SU-DHL-6 (cell line): ENCODE results near the gene CCDC116.

Source experiments
- H2AFZ ChIP-seq: fragments of 200-600 bp; sonication (generic); 2 replicates; pipeline ENCODE4 v1.6.1; 2014; ENCODE audit warnings: low read depth, mild to moderate bottlenecking, moderate library complexity, mixed read lengths, antibody characterized with exemption, low read length; ENCODE audit not compliant: severe bottlenecking
- H3F3A ChIP-seq: fragments of 200-600 bp; shearing (Covaris generic); 2 replicates; pipeline ENCODE4 v1.6.0; 2016; ENCODE audit warnings: antibody characterized with exemption, mild to moderate bottlenecking; ENCODE audit not compliant: insufficient read depth
- H3K27ac ChIP-seq: fragments of 200-600 bp; sonication (generic); 2 replicates; pipeline ENCODE4 v1.5.1; 2016; ENCODE audit warnings: low read depth, mild to moderate bottlenecking, low read length, moderate library complexity, mixed read lengths
- H3K27me3 ChIP-seq: fragments of 200-600 bp; sonication (generic), shearing (Covaris generic); 2 replicates; pipeline ENCODE4 v1.6.0; 2014; ENCODE audit warnings: mild to moderate bottlenecking, low read length
- H3K36me3 ChIP-seq: fragments of 200-600 bp; sonication (generic); 2 replicates; pipeline ENCODE4 v1.6.1; 2014; ENCODE audit warnings: mild to moderate bottlenecking, low read length, mixed read lengths
- H3K4me2 ChIP-seq: fragments of 300-600, 200-600 bp; shearing (Covaris generic), sonication (generic); 2 replicates; pipeline ENCODE4 v1.6.0; 2014; ENCODE audit warnings: low read length, low read depth, mild to moderate bottlenecking; ENCODE audit not compliant: poor library complexity, severe bottlenecking
- H3K4me3 ChIP-seq: fragments of 200-600 bp; sonication (generic); 2 replicates; pipeline ENCODE4 v1.5.1; 2014; ENCODE audit warnings: antibody characterized with exemption, low read length, mild to moderate bottlenecking, mixed read lengths; ENCODE audit not compliant: insufficient read depth, poor library complexity, severe bottlenecking
- H3K79me2 ChIP-seq: fragments of 200-600 bp; sonication (generic); 2 replicates; pipeline ENCODE4 v1.6.1; 2014; ENCODE audit warnings: mild to moderate bottlenecking, low read length, moderate library complexity; ENCODE audit not compliant: insufficient read depth
- H3K9ac ChIP-seq: fragments of 200-600 bp; sonication (generic); 2 replicates; pipeline ENCODE4 v1.7.0; 2014; ENCODE audit warnings: mild to moderate bottlenecking, low read length
- H3K9me2 ChIP-seq: fragments of 200-600 bp; sonication (generic); replicated peaks from 2 replicates; pipeline ENCODE4 v1.6.1; 2014; ENCODE audit warnings: low read length; ENCODE audit not compliant: insufficient read depth
- H3K9me3 ChIP-seq: fragments of 200-600 bp; sonication (generic); 2 replicates; pipeline ENCODE4 v1.6.1; 2014; ENCODE audit warnings: low read length, mixed read lengths; ENCODE audit not compliant: insufficient read depth
- H4K20me1 ChIP-seq: fragments of 200-600 bp; sonication (generic); 2 replicates; pipeline ENCODE4 v1.6.1; 2014; ENCODE audit warnings: low read depth, mild to moderate bottlenecking, antibody characterized with exemption, low read length, moderate library complexity, mixed read lengths
- CTCF ChIP-seq: fragments of 200-600 bp; sonication (generic); IDR thresholded peaks from one replicate; pipeline ENCODE4 v1.5.1; 2017; ENCODE audit warnings: antibody characterized with exemption, mild to moderate bottlenecking, low read length, moderate library complexity; ENCODE audit not compliant: insufficient read depth, poor library complexity, severe bottlenecking
- EZH2phosphoT487 ChIP-seq: fragments of 200-600 bp; sonication (generic), shearing (Covaris generic); conservative IDR thresholded peaks from 2 replicates; pipeline ENCODE4 v1.6.1; 2018; ENCODE audit warnings: mild to moderate bottlenecking, antibody characterized with exemption, low read length, moderate library complexity, mixed read lengths

The CCDC116 gene

DNA sequence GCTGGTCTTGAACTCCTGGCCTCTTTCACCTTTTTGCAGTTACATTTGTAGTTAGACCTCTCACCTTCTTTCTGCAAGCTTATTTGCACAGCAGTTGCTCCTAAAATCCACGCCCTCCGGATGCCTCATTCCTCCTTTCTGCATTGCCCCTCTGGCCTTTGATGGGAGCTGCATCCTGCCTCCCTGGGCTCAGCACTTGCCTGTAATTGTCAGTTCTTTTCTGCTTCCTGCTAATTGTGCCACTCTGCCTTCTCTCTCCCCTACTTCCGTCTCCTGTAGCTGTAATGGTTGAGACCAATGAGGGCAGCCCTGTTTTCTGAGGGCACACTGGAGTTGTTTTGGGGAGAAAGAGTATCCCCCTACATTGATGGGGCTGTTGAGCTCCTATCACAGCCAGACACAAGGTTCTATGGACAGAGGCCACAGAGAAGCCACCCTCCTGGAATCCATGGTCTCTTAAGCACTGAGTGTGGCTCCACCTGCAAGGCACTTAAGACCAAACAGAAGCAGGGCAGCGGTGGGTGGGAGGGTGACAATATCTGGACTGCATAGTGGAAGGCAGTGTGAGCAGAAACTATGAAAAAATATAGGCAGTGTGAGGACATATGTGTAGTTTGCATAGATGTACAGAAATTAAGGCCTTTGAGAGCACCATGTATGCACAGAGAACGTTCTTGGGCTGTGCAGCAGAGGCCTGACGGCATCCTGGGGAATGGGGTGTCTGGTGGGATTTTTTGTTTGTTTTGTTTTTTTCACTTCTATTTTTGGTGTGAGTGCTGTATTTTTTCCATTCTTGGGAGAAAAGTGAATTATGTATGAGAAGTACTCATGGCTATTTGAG is 33.3 kb upstream of the CCDC116 start:
- H3K4me2 ChIP-seq: no peak overlapping the region
- no peaks in the 10 kb centered on the region for H3K9me2 ChIP-seq
- no peak overlapping the region for H3K4me3 ChIP-seq
- H2AFZ ChIP-seq: no peak overlapping the region
- TF ChIP-seq EZH2phosphoT487 (no peak), CTCF (no peak)
- H3K9ac ChIP-seq: no peak overlapping the region
- no peaks in the 10 kb centered on the region for H3K27me3 ChIP-seq
- no peaks in the 10 kb centered on the region for H3K9me3 ChIP-seq
- no peaks in the 10 kb centered on the region for H3F3A ChIP-seq
- H3K79me2 ChIP-seq: peaks cover 67% of the 10 kb centered on the region
- H3K27ac ChIP-seq: no peak overlapping the region
- no peaks in the 10 kb centered on the region for H4K20me1 ChIP-seq
- no peaks in the 10 kb centered on the region for H3K36me3 ChIP-seq

DNA sequence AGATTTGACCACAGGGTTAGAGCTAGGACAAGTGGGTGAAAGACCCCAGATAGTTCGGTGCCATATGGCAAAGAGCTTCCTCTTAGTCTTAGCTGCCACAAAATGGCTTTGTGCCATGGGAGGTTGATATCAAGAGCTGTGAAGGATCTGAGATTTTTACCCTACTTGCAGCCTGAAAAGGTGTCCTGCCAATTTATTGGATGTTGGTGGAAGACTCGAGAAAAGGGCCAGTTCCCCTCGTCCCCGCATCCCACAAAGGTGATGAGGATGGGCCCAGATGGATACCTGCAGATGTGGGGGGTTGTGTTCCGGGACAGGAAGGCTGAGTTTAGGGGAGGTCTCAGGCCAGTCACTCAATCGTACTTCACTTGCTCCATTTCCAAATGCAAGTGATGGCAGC is 30.0 kb upstream of the CCDC116 start:
- Histone ChIP-seq H3K36me3 (no peaks in the 10 kb centered on the region), H2AFZ (no peak overlapping the region), H3F3A (no peaks in the 10 kb centered on the region), H3K9me2 (no peaks in the 10 kb centered on the region), H3K4me3 (no peak overlapping the region), H3K9me3 (no peaks in the 10 kb centered on the region), H3K79me2 (peaks cover 66% of the 10 kb centered on the region), H3K4me2 (no peak overlapping the region), H3K27ac (no peak overlapping the region), H4K20me1 (no peaks in the 10 kb centered on the region), H3K9ac (no peak overlapping the region), H3K27me3 (no peaks in the 10 kb centered on the region)
- TF ChIP-seq EZH2phosphoT487: no peak
- no peak for TF ChIP-seq CTCF

DNA sequence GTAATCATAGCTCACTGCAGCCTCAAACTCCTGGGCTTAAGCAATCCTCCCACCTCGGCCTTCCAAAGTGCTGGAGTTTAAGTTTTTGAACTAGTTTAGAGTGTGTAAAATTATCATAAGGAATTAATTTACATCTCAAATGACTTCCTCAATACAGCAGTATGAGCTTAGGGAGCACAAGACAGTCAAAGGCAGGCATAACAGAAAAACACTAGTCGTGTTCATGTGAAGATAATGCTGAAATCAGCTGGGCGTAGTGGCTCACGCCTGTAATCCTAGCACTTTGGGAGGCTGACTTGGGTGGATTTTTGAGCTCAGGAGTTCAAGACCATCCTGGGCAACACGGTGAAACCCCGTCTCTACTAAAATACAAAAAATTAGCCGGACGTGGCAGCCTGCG is 28.6 kb upstream of the CCDC116 start:
- Histone ChIP-seq H4K20me1 (no peaks in the 10 kb centered on the region), H3K9me3 (no peaks in the 10 kb centered on the region), H3K9ac (no peak overlapping the region), H3K9me2 (no peaks in the 10 kb centered on the region), H3F3A (no peaks in the 10 kb centered on the region), H3K27me3 (no peaks in the 10 kb centered on the region), H3K4me2 (no peak overlapping the region), H2AFZ (no peak overlapping the region), H3K4me3 (no peak overlapping the region), H3K79me2 (peaks cover 61% of the 10 kb centered on the region), H3K36me3 (no peaks in the 10 kb centered on the region), H3K27ac (no peak overlapping the region)
- TF ChIP-seq EZH2phosphoT487: no peak
- no peak for TF ChIP-seq CTCF
